Measurements from ENCODE around the gene LYG2.
"Not testable (repeated sequence)": the region's sequence is repeated elsewhere in the genome, so short reads cannot be mapped to it uniquely, and the experiment has no call there.

The LYG2 gene

DNA sequence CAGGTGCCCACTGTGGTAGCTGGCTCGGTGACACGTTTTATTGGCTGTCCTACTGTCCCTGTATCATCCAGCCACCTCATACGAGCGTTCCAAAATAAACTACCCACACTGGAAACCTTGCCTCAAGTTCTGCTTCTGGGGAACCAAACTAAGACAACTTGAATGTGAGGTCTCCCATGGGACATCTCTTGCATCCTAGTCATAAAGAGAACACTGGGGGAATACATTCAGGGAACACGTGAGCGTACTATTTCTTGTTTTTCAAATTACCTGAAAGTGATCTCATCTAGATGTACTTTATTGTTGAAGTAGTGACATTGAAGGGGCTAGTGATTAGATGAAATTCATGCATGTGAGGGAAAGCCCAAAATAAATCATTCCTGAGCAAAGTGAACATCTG is 15.0 kb downstream of the LYG2 start:
- TF ChIP-seq CTCF (IDR thresholded peaks at IDR 0.05; ENCODE audit: borderline replicate concordance, insufficient read depth, low read depth, low read length), result no peak
- H3K4me3 ChIP-seq (ENCODE audit: low read depth, low read length), result no peak overlapping the region

GRCh38 chr2:99238599-99238998 is 16.9 kb downstream of the LYG2 start:
- no peak for TF ChIP-seq CTCF (IDR thresholded peaks at IDR 0.05; ENCODE audit: borderline replicate concordance, insufficient read depth, low read depth, low read length)
- H3K4me3 ChIP-seq (ENCODE audit: low read depth, low read length), result no peak overlapping the region

DNA sequence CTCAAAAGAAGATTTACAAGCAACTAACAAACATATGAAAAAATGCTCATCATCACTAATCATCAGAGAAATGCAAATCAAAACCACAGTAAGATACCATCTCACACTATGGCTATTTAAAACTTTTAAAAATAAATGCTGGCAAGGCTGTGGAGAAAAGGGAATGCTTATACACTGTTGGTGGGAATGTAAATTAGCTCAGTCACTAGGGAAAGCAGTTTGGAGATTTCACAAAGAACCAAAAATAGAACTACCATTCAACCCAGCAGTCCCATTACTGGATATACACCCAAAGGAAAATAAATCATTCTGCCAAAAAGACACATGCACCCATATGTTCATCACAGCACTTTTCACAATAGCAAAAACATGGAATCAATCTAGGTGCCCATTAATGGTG is 22.3 kb downstream of the LYG2 start:
- not testable (repeated sequence) for H3K4me3 ChIP-seq (ENCODE audit: low read depth, low read length)

DNA sequence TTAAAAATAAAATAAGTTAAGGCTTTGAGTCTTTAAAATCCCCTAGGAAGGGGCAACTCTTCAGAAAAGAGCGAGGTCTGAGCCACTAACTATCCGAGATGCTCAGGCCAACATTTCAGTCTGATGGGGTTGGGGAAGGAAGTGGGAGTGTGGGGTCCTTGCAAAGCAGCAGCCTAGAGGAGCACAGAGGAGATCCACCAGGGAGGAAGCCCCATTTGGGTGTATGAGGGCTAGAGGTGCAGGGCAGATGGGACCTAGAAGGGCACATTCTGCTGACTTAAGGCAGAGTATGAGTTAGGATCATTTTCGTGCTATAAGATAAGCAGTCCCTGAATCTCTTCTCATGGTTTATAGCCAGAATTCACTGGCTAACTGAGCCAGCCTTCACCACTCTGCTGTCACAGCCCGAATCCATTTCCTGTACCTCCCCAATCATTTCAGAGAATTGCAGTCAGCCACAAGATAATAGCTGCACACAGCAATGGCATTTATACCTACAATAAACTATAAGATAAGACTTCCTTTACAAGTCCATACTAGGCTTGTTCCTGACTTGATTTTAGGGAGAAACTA is 37.5 kb downstream of the LYG2 start:
- no peak for TF ChIP-seq CTCF (IDR thresholded peaks at IDR 0.05; ENCODE audit: borderline replicate concordance, insufficient read depth, low read depth, low read length)
- no peak overlapping the region for H3K4me3 ChIP-seq (ENCODE audit: low read depth, low read length)

DNA sequence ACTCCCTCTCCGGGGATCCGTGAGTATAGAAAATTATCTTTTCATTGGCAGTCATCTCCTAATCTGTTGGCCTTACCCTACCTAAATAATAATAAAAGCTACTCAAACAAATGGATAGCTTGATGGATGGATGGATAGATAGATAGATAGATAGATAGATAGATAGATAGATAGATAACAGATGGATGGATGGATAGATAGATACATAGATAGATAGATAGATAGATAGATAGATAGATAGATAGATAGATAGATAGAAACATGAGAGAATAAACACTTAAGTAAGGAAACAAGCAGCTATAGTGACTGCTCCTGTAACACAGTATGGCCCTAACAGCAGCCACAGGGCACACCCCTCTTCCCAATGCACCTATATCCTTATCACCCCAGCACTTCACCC is 39.4 kb downstream of the LYG2 start:
- TF ChIP-seq CTCF (IDR thresholded peaks at IDR 0.05; ENCODE audit: borderline replicate concordance, insufficient read depth, low read depth, low read length), result no peak

DNA sequence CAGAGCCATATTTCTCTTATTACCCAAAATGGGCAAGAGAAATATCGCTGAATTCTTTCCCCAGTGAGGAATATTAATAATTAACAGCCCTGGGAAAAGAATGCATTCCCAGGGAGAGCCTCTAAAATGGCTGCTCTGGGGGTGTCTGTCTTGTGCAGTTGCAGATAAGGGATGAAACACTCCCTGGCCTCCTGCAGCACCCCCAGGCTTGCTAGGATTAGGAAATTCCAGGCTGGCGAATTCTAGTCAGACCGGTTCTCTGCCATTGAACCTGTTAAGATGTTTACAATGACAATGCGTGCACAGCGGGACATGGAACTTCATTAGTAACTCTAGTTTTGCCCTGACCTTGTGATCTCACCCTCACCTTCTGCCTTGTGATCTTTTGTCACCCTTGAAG is 50.0 kb downstream of the LYG2 start:
- TF ChIP-seq CTCF (IDR thresholded peaks at IDR 0.05; ENCODE audit: borderline replicate concordance, insufficient read depth, low read depth, low read length), result no peak
- no peak overlapping the region for H3K4me3 ChIP-seq (ENCODE audit: low read depth, low read length)

More for the DNA sequence above, 39.4 kb downstream of the LYG2 start:
- H3K4me3 ChIP-seq (ENCODE audit: low read depth, low read length), result no peak overlapping the region

DNA sequence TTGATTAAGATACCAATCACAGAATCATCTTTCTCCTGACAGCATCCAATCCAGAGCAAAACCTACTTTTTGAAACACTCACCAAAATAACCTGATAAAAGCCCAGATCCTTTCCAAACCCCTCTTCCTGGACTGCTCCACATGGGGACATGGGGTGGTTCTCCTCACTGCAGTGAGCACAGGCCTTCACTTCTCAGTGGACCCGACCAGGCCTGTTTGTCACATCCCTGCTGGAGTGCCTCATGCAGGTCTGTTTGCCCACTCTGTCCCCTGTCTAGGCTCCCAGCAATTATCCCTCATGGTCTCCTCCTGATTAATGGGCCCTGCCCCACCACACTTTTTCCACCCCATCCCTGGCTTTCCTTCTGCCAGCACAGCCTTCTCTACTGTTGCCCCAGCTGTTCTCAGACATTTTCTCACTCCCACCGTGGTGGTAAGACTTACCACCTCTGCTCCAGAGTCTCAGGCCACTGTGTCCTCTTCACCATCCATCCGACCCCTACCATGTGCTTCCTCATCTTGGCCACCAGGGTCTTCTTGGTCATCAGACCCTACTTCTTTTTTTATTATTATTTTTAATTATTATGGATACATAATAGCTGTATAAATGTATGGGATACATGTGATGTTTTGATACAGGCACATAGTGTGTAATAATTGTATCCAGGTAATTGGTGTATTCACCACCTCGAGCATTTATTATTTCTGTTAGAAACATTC is 53.3 kb downstream of the LYG2 start:
- peak; percentile 11; the same call in 1 of the 2 replicates for TF ChIP-seq CTCF (IDR thresholded peaks at IDR 0.05; ENCODE audit: borderline replicate concordance, insufficient read depth, low read depth, low read length)
- no peak overlapping the region for H3K4me3 ChIP-seq (ENCODE audit: low read depth, low read length)

Data from GM12875 (cell line).